PC-3 (cell line): ENCODE measurements around the gene NFATC2.

Experiments
- EZH2 ChIP-seq: fragments of 300-600 bp; sonication (generic); IDR thresholded peaks from one replicate; pipeline ENCODE4 v1.6.1; 2017; ENCODE audit warnings: antibody characterized with exemption, mild to moderate bottlenecking, low read length; ENCODE audit not compliant: unreplicated experiment
- EZH2phosphoT487 ChIP-seq: fragments of 300-600 bp; sonication (generic); IDR thresholded peaks from 2 replicates; pipeline ENCODE4 v1.6.1; 2018; ENCODE audit warnings: mild to moderate bottlenecking, antibody characterized with exemption, low read length, borderline replicate concordance
- TF ChIP-seq, protein P1 (sequence below): fragments of 300-600 bp; sonication (generic); conservative IDR thresholded peaks from 2 replicates; pipeline ENCODE4 v1.5.1; 2017; ENCODE audit warnings: antibody characterized with exemption, low read depth, mild to moderate bottlenecking, low read length

DNA sequence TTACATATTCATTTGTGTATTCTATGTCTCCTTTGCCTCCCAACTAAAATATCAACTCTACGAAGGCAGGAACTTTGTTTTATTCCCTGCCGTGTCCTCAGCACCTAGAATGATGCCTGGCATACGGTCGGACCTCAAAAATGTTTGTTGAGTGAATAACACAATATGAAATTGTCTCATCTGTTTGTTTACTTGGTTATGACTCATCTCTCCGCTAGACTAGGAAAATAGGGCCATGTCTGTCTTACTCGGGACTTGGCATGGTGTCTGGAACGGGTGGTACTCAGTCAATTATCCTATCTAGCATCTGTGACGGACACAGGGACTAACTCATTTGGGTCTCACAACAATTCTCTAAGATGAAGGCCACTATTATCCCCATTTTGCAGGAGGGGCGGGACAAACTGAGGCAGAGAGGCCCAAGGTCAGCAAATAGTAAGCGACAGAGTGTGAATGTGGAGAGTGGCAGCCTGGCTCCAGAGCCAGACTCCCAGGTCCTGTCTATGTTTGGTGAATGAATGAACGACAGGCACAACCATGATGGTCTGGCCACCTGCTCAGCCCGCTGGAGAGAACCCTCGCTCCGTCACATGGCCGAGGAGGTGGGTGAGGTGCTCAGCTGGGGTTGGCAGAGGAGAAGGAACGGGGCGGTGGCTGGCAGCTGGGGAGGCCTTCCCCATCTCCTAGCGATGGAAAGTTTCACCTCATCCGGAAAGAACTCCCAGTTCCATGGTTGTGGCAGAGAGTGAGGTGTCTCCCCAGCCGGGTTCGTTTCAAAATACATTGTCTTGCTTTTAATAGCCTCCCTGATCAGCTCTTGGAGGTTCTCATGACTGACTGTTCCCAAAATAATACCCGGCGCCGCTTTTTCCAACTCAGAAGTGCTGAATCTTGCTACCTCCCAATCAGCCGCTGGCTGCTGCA, 27.6 kb upstream of the NFATC2 start:
- TF ChIP-seq, protein P1, sequence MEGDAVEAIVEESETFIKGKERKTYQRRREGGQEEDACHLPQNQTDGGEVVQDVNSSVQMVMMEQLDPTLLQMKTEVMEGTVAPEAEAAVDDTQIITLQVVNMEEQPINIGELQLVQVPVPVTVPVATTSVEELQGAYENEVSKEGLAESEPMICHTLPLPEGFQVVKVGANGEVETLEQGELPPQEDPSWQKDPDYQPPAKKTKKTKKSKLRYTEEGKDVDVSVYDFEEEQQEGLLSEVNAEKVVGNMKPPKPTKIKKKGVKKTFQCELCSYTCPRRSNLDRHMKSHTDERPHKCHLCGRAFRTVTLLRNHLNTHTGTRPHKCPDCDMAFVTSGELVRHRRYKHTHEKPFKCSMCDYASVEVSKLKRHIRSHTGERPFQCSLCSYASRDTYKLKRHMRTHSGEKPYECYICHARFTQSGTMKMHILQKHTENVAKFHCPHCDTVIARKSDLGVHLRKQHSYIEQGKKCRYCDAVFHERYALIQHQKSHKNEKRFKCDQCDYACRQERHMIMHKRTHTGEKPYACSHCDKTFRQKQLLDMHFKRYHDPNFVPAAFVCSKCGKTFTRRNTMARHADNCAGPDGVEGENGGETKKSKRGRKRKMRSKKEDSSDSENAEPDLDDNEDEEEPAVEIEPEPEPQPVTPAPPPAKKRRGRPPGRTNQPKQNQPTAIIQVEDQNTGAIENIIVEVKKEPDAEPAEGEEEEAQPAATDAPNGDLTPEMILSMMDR, result no peak
- TF ChIP-seq EZH2 (no peak), EZH2phosphoT487 (peak; percentile 89)
